A673 (cell line): ENCODE measurements around the gene CORO7. TPM values are rescaled to one million over a fixed set of nuclear protein-coding genes. Genes with fewer than 3 reads are reported as not detected.

Experiments used
- BruUV-seq: library from RNA; stranded (reverse); fragments of 400-500 nt; replicated peaks from 2 replicates; lab custom pipeline; 2021; lab: Mats Ljungman, UMichigan
- CTCF ChIA-PET: fragments of 300-600 bp; sonication (Branson Sonifier 250); formaldehyde crosslinking; loops from one replicate; lab custom pipeline; 2022; ENCODE audit warnings: antibody characterized with exemption; lab: Charles Lee
- POLR2A ChIA-PET: fragments of 300-600 bp; sonication (Branson Sonifier 250); formaldehyde crosslinking; loops from one replicate; lab custom pipeline; 2022; ENCODE audit warnings: antibody characterized with exemption; ENCODE audit not compliant: low non-redundant PET; lab: Charles Lee
- DNase-seq: peaks from one replicate; pipeline ENCODE4 v3.0.0-alpha.2; 2015; ENCODE audit warnings: low spot score
- H3K27ac ChIP-seq: fragments of 200-600 bp; sonication (generic); 2 replicates; pipeline ENCODE4 v1.5.1; 2016; ENCODE audit warnings: mixed run types, low read depth, mild to moderate bottlenecking, mixed read lengths, antibody characterized with exemption, low read length; ENCODE audit not compliant: poor library complexity, severe bottlenecking
- H3K27me3 ChIP-seq: fragments of 200-600 bp; sonication (generic); replicated peaks from 2 replicates; pipeline ENCODE4 v1.6.1; 2017; ENCODE audit warnings: mixed run types, low read depth, mild to moderate bottlenecking, mixed read lengths, antibody characterized with exemption, low read length; ENCODE audit not compliant: insufficient read depth, poor library complexity
- H3K36me3 ChIP-seq: fragments of 200-600 bp; sonication (generic); 2 replicates; pipeline ENCODE4 v1.6.1; 2016; ENCODE audit warnings: mixed run types, mild to moderate bottlenecking, mixed read lengths, antibody characterized with exemption, low read length; ENCODE audit not compliant: insufficient read depth, poor library complexity, severe bottlenecking
- H3K4me1 ChIP-seq: fragments of 200-600 bp; sonication (generic); 2 replicates; pipeline ENCODE4 v1.6.1; 2017; ENCODE audit warnings: mixed run types, mild to moderate bottlenecking, mixed read lengths, antibody characterized with exemption, low read length; ENCODE audit not compliant: insufficient read depth, poor library complexity, severe bottlenecking
- H3K4me3 ChIP-seq: fragments of 200-600 bp; sonication (generic); 2 replicates; pipeline ENCODE4 v1.5.1; 2016; ENCODE audit warnings: low read depth, mixed run types, mild to moderate bottlenecking, mixed read lengths, low read length; ENCODE audit not compliant: poor library complexity, severe bottlenecking
- H3K9me3 ChIP-seq: fragments of 200-600 bp; sonication (generic); 2 replicates; pipeline ENCODE4 v1.6.1; 2016; ENCODE audit warnings: mixed run types, low read depth, mild to moderate bottlenecking, mixed read lengths, antibody characterized with exemption, low read length; ENCODE audit not compliant: poor library complexity, severe bottlenecking
- EZH2 ChIP-seq: fragments of 200-600 bp; sonication (generic); IDR thresholded peaks from 2 replicates; pipeline ENCODE4 v1.6.1; 2017; ENCODE audit warnings: borderline replicate concordance, low read depth, mild to moderate bottlenecking, mixed read lengths, antibody characterized with exemption, low read length; ENCODE audit not compliant: poor library complexity, severe bottlenecking
- intact Hi-C: fragments of 100-400 bp; cut with micrococcal nuclease; formaldehyde crosslinking; loops from one replicate; pipeline ENCODE4 v1.10.0; 2022; ENCODE audit not compliant: unreplicated experiment
- total RNA-seq: library from RNA; stranded (reverse); gene quantifications from 2 replicates; pipeline ENCODE4 v1.2.3, GENCODE V29; 2021
- TF ChIP-seq, protein P1 (sequence below): fragments of 300-800, 200-600 bp; sonication (generic); conservative IDR thresholded peaks from 2 replicates; pipeline ENCODE4 v1.5.1; 2017; ENCODE audit warnings: low read depth, mild to moderate bottlenecking, antibody characterized with exemption, low read length, moderate library complexity, mixed read lengths

The CORO7 gene
- total RNA-seq, 1 experiment from 2014 or later, result 24.4 TPM

DNA sequence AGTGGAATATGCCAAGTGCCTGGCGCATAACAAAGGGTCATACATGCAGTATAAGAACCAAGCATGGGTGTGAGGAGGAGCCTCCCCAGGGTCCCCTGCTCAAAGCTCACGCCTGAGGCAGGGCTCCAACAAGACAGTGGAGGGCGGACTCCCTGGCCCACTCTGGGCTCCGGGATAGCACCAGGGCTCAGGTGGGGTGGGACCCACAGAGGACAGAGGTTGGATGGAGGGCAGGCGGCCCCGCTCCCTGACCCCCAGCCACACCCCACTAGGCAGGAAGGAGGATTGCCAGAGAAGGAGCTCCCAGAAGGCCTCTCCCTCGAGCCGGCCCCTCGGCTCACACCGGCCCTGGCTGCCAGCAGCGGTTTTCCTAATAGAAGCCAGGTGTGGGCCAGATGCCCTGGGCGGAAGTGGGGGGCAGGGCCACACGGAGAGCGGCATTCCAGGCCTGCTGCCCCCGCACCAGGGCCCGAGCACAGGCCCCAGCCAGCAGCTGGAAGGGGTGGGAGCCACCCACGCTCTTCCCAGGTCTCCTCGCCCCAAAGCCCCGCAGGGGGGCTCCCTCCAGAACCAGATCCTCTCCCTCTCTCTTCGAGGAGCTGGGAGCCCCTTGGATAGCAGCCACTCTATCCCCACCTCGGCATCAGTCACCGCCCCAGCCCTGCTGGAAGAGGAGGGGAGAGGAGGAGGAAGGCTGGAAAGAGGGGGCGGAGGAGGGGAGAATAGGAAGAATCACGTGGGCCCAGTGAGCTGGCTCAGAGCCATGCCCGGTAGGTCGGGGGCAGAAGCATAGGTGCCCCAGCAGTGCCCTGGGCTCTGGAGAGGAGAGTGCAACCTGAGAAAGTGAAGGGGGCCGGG is 23.8 kb downstream of the CORO7 start:
- POLR2A ChIA-PET, result interaction anchor here (0.6 kb wide), 1 partner anchor 119 kb away, joined by 3 read pairs; no protein-coding TSS in a partner anchor
- BruUV-seq, result no TSS peak
- peak overlapping the region; percentile 82 for H3K27ac ChIP-seq

DNA sequence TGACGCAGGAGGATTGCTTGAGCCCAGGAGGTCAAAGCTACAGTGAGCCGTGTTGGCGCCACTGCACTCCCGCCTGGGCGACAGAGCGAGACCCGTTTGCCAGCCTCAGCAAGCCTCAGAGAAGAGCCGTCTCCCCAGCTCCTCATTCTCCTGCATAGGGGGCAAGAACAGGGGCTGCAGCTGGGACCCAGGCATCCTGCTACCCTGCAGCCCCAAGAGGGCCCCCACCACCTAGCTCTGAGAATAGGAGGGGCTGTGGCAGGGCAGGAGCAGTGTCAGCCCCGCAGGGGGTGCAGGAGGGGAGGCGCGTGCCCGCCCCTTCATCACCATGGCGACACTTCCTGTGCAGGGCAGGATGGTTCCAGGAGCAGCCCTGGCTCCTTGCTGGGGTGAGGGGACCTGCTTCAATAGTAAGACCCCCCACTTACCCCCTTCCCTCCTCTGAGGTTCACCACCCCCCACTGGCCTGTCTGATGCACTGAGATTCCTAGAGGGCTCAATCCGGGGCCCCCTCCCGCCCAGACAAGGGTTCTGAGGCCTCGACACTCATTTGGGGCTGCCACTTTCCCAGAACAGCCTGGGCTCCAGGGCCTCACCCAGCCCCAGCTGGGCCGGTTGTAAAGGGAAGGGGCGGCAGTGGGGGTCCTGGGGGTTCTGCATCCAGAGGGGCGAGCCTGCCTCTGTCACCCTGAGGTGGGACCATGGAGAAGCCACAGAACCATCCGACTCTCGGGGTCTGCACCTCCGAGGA is 24.6 kb downstream of the CORO7 start:
- H3K9me3 ChIP-seq, result no peaks in the 10 kb centered on the region
- DNase-seq, result peak; percentile 76
- POLR2A ChIA-PET, result interaction anchor here (0.6 kb wide), 1 partner anchor 15 kb away, joined by 3 read pairs; no protein-coding TSS in a partner anchor
- no peaks in the 10 kb centered on the region for H3K27me3 ChIP-seq
- peaks cover 33% of the 10 kb centered on the region for H3K4me1 ChIP-seq
- intact Hi-C loops, result no loop called here
- TF ChIP-seq, protein P1, sequence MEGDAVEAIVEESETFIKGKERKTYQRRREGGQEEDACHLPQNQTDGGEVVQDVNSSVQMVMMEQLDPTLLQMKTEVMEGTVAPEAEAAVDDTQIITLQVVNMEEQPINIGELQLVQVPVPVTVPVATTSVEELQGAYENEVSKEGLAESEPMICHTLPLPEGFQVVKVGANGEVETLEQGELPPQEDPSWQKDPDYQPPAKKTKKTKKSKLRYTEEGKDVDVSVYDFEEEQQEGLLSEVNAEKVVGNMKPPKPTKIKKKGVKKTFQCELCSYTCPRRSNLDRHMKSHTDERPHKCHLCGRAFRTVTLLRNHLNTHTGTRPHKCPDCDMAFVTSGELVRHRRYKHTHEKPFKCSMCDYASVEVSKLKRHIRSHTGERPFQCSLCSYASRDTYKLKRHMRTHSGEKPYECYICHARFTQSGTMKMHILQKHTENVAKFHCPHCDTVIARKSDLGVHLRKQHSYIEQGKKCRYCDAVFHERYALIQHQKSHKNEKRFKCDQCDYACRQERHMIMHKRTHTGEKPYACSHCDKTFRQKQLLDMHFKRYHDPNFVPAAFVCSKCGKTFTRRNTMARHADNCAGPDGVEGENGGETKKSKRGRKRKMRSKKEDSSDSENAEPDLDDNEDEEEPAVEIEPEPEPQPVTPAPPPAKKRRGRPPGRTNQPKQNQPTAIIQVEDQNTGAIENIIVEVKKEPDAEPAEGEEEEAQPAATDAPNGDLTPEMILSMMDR, result no peak
- no peak for TF ChIP-seq EZH2
- no peaks in the 10 kb centered on the region for H3K36me3 ChIP-seq
- H3K4me3 ChIP-seq, result no peak overlapping the region
- no TSS peak for BruUV-seq
- CTCF ChIA-PET, result interaction anchor here (1.4 to 3.1 kb wide), 2 partner anchors 11 to 33 kb away, joined by 5 to 17 read pairs; no protein-coding TSS in a partner anchor
- H3K27ac ChIP-seq, result peak overlapping the region; percentile 82

More for the DNA sequence above, 23.8 kb downstream of the CORO7 start:
- CTCF ChIA-PET, result interaction anchor here (1.4 to 3.1 kb wide), 2 partner anchors 10 to 33 kb away, joined by 5 to 17 read pairs; no protein-coding TSS in a partner anchor
- DNase-seq, result peak; percentile 73
- Histone ChIP-seq H3K9me3 (no peaks in the 10 kb centered on the region), H3K36me3 (no peaks in the 10 kb centered on the region), H3K27me3 (no peaks in the 10 kb centered on the region), H3K4me3 (no peak overlapping the region), H3K4me1 (peaks cover 28% of the 10 kb centered on the region)
- intact Hi-C loops, result no loop called here
- TF ChIP-seq, protein P1, result no peak
- TF ChIP-seq EZH2, result no peak

DNA sequence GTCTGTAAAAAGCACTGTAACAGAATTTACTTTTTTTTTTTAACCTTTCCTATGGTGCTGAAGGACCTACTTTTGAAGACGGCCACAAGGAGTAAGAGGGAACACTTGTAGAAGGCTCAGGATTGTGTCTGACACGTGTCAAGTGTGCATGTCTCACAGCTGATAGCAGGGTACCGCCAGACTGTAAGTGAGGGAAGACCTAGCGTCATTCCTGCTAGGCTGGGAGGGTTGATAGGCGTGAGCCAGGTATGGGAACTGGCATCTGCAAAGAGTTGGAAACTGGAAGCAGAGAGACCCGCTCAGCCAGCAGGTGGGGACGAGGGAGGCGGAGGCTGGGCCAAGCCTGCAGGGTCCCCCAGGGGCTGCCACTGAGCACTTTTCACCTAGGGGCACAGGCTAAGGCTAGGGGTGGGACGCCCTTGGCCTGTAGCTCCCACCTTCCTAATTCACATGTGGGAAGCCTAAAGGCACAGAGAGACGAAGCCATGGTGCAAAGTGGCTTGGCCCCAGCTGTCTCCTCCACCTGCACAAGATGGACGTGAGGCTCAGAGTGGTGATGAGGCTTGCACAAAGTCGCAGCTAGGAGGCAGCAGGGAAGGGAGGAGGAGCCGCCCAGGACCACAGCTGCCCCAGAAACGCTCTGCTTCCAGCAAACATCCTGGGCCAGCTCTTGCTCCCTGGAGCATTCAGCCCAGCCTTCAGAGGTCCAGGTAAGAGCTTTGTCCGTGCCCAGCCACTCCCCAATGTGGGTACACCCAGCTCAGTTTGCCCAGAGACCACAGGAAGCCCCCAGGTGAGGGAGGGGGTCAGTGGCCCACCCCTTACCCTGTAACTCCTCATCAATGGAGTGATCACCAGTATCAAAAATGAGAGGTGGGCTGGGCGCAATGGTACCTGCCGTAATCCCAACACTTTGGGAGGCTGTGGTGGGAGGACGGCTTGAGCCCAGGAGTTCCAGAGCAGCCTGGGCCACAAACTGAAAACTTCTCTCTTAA is 25.8 kb downstream of the CORO7 start:
- no peak for TF ChIP-seq EZH2
- TF ChIP-seq, protein P1, result no peak; the same call in 1 of the 2 replicates
- H3K9me3 ChIP-seq, result no peaks in the 10 kb centered on the region
- H3K4me1 ChIP-seq, result peaks cover 43% of the 10 kb centered on the region
- peak overlapping the region; percentile 82 for H3K27ac ChIP-seq
- no peaks in the 10 kb centered on the region for H3K27me3 ChIP-seq
- ChIA-PET CTCF (no interaction called here), POLR2A (no interaction called here)
- H3K4me3 ChIP-seq, result no peak overlapping the region
- no peak for DNase-seq
- no peaks in the 10 kb centered on the region for H3K36me3 ChIP-seq
- intact Hi-C loops, result no loop called here
- no TSS peak for BruUV-seq
